WTC11 (cell line): ENCODE measurements around the gene TMEM215. TPM values are rescaled to one million over a fixed set of nuclear protein-coding genes. Genes with fewer than 3 reads are reported as not detected.

Experiments used
- ATAC-seq: fragments of 200-7000 bp; cut with Tn5 transposase; 2 replicates; pipeline ENCODE4 v1.10.0; 2021; ENCODE audit warnings: mild to moderate bottlenecking, moderate library complexity
- CTCF ChIA-PET: fragments of 300-600 bp; sonication (Branson Sonifier 250); formaldehyde crosslinking; loops from one replicate; lab custom pipeline; 2021; ENCODE audit warnings: antibody characterized with exemption; lab: Charles Lee
- POLR2A ChIA-PET: fragments of 350-600 bp; sonication (Branson Sonifier 250); formaldehyde crosslinking; loops from one replicate; lab custom pipeline; 2021; ENCODE audit warnings: antibody characterized with exemption; lab: Charles Lee
- DNase-seq: peaks from one replicate; pipeline ENCODE4 v3.0.0; 2021; ENCODE audit warnings: low spot score
- H3K27ac Mint-ChIP-seq: 2 replicates; pipeline ENCODE4 v1.8.0; 2021; ENCODE audit warnings: mixed read lengths
- H3K27me3 Mint-ChIP-seq: 2 replicates; pipeline ENCODE4 v1.8.0; 2021; ENCODE audit warnings: low read depth, mild to moderate bottlenecking, moderate library complexity, mixed read lengths
- H3K36me3 Mint-ChIP-seq: 2 replicates; pipeline ENCODE4 v1.8.0; 2021; ENCODE audit warnings: mixed read lengths
- H3K4me1 Mint-ChIP-seq: 2 replicates; pipeline ENCODE4 v1.8.0; 2022; ENCODE audit warnings: mixed read lengths
- H3K4me3 Mint-ChIP-seq: 2 replicates; pipeline ENCODE4 v1.8.0; 2021; ENCODE audit warnings: mild to moderate bottlenecking, moderate library complexity, mixed read lengths
- H3K9me3 Mint-ChIP-seq: 2 replicates; pipeline ENCODE4 v1.8.0; 2021; ENCODE audit warnings: mixed read lengths
- ATF2 ChIP-seq: sonication (generic); formaldehyde crosslinking; IDR thresholded peaks from 2 replicates; pipeline ENCODE4 v1.8.1; 2022; ENCODE audit warnings: low read depth, missing genetic modification reagents, borderline replicate concordance
- ATF6 ChIP-seq: sonication (generic); formaldehyde crosslinking; IDR thresholded peaks from 2 replicates; pipeline ENCODE4 v1.8.1; 2023; ENCODE audit warnings: mild to moderate bottlenecking, missing genetic modification reagents
- ESRRA ChIP-seq: sonication (generic); formaldehyde crosslinking; IDR thresholded peaks from 2 replicates; pipeline ENCODE4 v1.8.1; 2022; ENCODE audit warnings: mild to moderate bottlenecking, missing genetic modification reagents, borderline replicate concordance
- ETV6 ChIP-seq: sonication (generic); formaldehyde crosslinking; IDR thresholded peaks from 2 replicates; pipeline ENCODE4 v1.8.1; 2022; ENCODE audit warnings: mild to moderate bottlenecking, missing genetic modification reagents
- FOXJ3 ChIP-seq: sonication (generic); formaldehyde crosslinking; IDR thresholded peaks from 2 replicates; pipeline ENCODE4 v1.9.0; 2021; ENCODE audit warnings: missing genetic modification reagents, mild to moderate bottlenecking, borderline replicate concordance
- FOXP1 ChIP-seq: sonication (generic); formaldehyde crosslinking; IDR thresholded peaks from 2 replicates; pipeline ENCODE4 v1.8.0; 2022; ENCODE audit warnings: missing genetic modification reagents, mild to moderate bottlenecking, moderate library complexity, borderline replicate concordance
- FOXP4 ChIP-seq: sonication (generic); formaldehyde crosslinking; IDR thresholded peaks from 2 replicates; pipeline ENCODE4 v1.8.0; 2022; ENCODE audit warnings: mild to moderate bottlenecking, missing genetic modification reagents
- MLX ChIP-seq: sonication (generic); formaldehyde crosslinking; IDR thresholded peaks from 2 replicates; pipeline ENCODE4 v1.8.1; 2023; ENCODE audit warnings: mild to moderate bottlenecking, missing genetic modification reagents, moderate library complexity
- MYBL2 ChIP-seq: sonication (generic); formaldehyde crosslinking; IDR thresholded peaks from 2 replicates; pipeline ENCODE4 v1.8.1; 2023; ENCODE audit warnings: mild to moderate bottlenecking, moderate library complexity, missing genetic modification reagents
- NFYB ChIP-seq: sonication (generic); formaldehyde crosslinking; conservative IDR thresholded peaks from 2 replicates; pipeline ENCODE4 v1.8.0; 2022; ENCODE audit warnings: low read depth, missing genetic modification reagents
- PRDM15 ChIP-seq: sonication (generic); formaldehyde crosslinking; IDR thresholded peaks from 2 replicates; pipeline ENCODE4 v1.8.0; 2022; ENCODE audit warnings: missing genetic modification reagents
- SMAD3 ChIP-seq: sonication (generic); formaldehyde crosslinking; IDR thresholded peaks from 2 replicates; pipeline ENCODE4 v1.8.0; 2022; ENCODE audit warnings: missing genetic modification reagents, mild to moderate bottlenecking, borderline replicate concordance
- ZNF263 ChIP-seq: sonication (generic); formaldehyde crosslinking; IDR thresholded peaks from 2 replicates; pipeline ENCODE4 v1.8.1; 2022; ENCODE audit warnings: low read depth, mild to moderate bottlenecking, moderate library complexity, missing genetic modification reagents
- ZNF423 ChIP-seq: fragments of 250-450 bp; sonication (Bioruptor Pico); IDR thresholded peaks from 2 replicates; pipeline ENCODE4 v2.1.2; 2022; ENCODE audit warnings: mild to moderate bottlenecking, moderate library complexity
- total RNA-seq: library from RNA; stranded (reverse); gene quantifications from 3 replicates; pipeline ENCODE4 v1.2.3, GENCODE V29; 2021
- TF ChIP-seq, protein P1 (sequence below): fragments of 250-450 bp; sonication (Bioruptor Pico); IDR thresholded peaks from 2 replicates; pipeline ENCODE4 v1.8.0; 2021; ENCODE audit warnings: mild to moderate bottlenecking
- TF ChIP-seq, protein P2 (sequence below): sonication (generic); formaldehyde crosslinking; conservative IDR thresholded peaks from 2 replicates; pipeline ENCODE4 v1.8.1; 2023; ENCODE audit warnings: mild to moderate bottlenecking, low read depth, missing genetic modification reagents, moderate library complexity
- TF ChIP-seq, protein P3 (sequence below): sonication (generic); formaldehyde crosslinking; IDR thresholded peaks from 2 replicates; pipeline ENCODE4 v1.8.0; 2022; ENCODE audit warnings: mild to moderate bottlenecking, missing genetic modification reagents
- TF ChIP-seq, protein P4 (sequence below): fragments of 250-450 bp; sonication (Bioruptor Pico); IDR thresholded peaks from 2 replicates; pipeline ENCODE4 v1.9.0; 2021; ENCODE audit warnings: moderate library complexity, mild to moderate bottlenecking, inconsistent platforms, borderline replicate concordance

The TMEM215 gene
- total RNA-seq, 1 experiment from 2014 or later = 0.31 TPM

GRCh38 chr9:32828861-32829260 is 45.5 kb downstream of the TMEM215 start (continued):
- TF ChIP-seq, protein P1, sequence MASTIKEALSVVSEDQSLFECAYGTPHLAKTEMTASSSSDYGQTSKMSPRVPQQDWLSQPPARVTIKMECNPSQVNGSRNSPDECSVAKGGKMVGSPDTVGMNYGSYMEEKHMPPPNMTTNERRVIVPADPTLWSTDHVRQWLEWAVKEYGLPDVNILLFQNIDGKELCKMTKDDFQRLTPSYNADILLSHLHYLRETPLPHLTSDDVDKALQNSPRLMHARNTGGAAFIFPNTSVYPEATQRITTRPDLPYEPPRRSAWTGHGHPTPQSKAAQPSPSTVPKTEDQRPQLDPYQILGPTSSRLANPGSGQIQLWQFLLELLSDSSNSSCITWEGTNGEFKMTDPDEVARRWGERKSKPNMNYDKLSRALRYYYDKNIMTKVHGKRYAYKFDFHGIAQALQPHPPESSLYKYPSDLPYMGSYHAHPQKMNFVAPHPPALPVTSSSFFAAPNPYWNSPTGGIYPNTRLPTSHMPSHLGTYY (CRISPR knock-in tag) = no peak
- TF ChIP-seq FOXP1 (CRISPR knock-in tag) = no peak
- TF ChIP-seq PRDM15 (CRISPR knock-in tag) = no peak
- TF ChIP-seq, protein P2, sequence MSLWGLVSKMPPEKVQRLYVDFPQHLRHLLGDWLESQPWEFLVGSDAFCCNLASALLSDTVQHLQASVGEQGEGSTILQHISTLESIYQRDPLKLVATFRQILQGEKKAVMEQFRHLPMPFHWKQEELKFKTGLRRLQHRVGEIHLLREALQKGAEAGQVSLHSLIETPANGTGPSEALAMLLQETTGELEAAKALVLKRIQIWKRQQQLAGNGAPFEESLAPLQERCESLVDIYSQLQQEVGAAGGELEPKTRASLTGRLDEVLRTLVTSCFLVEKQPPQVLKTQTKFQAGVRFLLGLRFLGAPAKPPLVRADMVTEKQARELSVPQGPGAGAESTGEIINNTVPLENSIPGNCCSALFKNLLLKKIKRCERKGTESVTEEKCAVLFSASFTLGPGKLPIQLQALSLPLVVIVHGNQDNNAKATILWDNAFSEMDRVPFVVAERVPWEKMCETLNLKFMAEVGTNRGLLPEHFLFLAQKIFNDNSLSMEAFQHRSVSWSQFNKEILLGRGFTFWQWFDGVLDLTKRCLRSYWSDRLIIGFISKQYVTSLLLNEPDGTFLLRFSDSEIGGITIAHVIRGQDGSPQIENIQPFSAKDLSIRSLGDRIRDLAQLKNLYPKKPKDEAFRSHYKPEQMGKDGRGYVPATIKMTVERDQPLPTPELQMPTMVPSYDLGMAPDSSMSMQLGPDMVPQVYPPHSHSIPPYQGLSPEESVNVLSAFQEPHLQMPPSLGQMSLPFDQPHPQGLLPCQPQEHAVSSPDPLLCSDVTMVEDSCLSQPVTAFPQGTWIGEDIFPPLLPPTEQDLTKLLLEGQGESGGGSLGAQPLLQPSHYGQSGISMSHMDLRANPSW (CRISPR knock-in tag) = no peak
- no peak for TF ChIP-seq ZNF423 (CRISPR knock-in tag)
- no peak for TF ChIP-seq ATF2
- no peak for TF ChIP-seq ZNF263 (CRISPR knock-in tag)
- TF ChIP-seq, all 79 proteins: peak for 0

- no peaks in the 10 kb centered on the region; the same call in 1 of the 2 replicates for H3K36me3 Mint-ChIP-seq
- ChIA-PET POLR2A (no interaction called here), CTCF (no interaction called here)
- no peak overlapping the region for H3K27ac Mint-ChIP-seq
- peaks cover 19% of the 10 kb centered on the region for H3K4me1 Mint-ChIP-seq
- H3K9me3 Mint-ChIP-seq = peaks cover 18% of the 10 kb centered on the region
- H3K4me3 Mint-ChIP-seq = no peak overlapping the region
- DNase-seq (no peak), ATAC-seq (no peak)
- peaks cover 10% of the 10 kb centered on the region for H3K27me3 Mint-ChIP-seq
- TF ChIP-seq MYBL2 (CRISPR knock-in tag) (no peak), NFYB (CRISPR knock-in tag) (no peak), SMAD3 (CRISPR knock-in tag) (no peak), ZNF423 (CRISPR knock-in tag) (no peak), FOXP4 (CRISPR knock-in tag) (no peak), ETV6 (CRISPR knock-in tag) (no peak), ESRRA (no peak), FOXJ3 (CRISPR knock-in tag) (no peak), MLX (CRISPR knock-in tag) (no peak), ATF6 (no peak), ATF2 (no peak)
- TF ChIP-seq, protein P3, sequence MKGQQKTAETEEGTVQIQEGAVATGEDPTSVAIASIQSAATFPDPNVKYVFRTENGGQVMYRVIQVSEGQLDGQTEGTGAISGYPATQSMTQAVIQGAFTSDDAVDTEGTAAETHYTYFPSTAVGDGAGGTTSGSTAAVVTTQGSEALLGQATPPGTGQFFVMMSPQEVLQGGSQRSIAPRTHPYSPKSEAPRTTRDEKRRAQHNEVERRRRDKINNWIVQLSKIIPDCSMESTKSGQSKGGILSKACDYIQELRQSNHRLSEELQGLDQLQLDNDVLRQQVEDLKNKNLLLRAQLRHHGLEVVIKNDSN = no peak
- TF ChIP-seq, protein P4, sequence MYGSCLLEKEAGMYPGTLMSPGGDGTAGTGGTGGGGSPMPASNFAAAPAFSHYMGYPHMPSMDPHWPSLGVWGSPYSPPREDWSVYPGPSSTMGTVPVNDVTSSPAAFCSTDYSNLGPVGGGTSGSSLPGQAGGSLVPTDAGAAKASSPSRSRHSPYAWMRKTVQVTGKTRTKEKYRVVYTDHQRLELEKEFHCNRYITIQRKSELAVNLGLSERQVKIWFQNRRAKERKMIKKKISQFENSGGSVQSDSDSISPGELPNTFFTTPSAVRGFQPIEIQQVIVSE = no peak
Observed at GRCh38 chr9:32832346-32832745, 49.0 kb downstream of the TMEM215 start.
